GM21786 (cell line): ENCODE results near the gene MAP4K4.

ENCODE experiments used
- ATAC-seq: cut with Tn5 transposase; IDR thresholded peaks from one replicate; pipeline ENCODE4 v1.9.1; 2021; ENCODE audit not compliant: unreplicated experiment

MAP4K4 gene

DNA sequence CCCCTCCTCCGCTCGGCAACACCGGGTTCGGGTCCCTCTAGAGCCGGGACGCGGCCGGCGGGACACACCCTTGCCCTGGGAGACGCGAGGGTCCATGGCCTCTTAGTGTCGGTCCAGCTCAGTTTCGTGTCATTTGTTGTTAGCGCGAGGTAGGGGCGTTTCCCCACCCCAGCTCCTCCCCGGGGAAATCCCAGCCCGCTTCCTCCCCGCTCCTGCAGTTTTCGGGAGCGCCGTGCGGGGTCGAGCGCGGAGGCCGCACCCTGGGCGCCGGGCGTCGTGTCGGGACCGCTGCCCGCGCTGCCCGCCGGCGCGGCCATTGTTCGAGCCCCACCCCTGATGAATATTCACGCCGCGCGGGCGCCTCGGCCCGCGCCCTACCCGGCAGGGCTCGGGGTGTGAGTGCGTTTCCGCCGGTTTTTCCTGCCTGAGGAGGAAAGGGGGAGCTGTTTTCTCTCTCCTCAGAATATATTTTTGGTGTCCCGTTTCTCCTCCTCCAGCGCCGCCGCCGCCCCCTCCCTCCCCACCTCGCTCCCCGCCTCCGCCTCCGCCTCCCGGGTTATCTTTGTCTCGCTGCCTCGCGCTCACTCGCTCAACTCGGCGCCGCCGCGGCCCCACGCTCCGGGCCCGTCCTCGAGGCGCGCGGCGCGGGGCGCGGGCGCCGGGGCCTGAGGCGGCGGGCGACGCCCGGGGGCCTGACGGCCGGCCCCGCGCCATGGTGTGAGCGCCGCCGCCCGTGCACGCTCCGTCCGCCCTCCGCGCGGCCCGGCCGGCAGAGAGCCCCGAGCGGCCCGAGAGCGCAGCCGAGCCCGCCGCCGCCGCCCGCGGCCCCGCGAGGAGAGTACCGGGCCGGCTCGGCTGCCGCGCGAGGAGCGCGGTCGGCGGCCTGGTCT is at the start of gene MAP4K4:
TSS of gene MAP4K4 (plus strand) at position 584 of the 890 bp plus-strand sequence. CDS start 374 bp downstream, outside the sequence.
- ATAC-seq = no peak

DNA sequence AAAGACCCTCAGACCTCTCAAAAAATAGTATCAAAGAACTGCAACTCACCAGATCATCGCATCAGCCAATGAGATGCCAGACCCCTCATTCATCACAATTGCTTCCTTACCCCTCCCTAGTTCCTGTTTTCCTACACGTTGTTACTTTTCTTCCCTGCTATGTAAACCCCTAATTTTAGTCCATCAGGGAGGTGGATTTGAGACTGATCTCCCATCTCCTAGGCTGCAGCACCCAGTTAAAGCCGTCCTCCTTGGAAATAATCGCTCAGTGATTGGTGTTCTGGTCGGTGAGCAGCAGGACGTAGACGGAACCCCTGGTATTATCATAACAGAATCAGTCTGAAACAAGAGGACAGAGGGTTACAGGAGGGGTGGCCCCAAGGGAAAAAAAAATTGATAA is 44.0 kb upstream of the MAP4K4 start:
- ATAC-seq = no peak

DNA sequence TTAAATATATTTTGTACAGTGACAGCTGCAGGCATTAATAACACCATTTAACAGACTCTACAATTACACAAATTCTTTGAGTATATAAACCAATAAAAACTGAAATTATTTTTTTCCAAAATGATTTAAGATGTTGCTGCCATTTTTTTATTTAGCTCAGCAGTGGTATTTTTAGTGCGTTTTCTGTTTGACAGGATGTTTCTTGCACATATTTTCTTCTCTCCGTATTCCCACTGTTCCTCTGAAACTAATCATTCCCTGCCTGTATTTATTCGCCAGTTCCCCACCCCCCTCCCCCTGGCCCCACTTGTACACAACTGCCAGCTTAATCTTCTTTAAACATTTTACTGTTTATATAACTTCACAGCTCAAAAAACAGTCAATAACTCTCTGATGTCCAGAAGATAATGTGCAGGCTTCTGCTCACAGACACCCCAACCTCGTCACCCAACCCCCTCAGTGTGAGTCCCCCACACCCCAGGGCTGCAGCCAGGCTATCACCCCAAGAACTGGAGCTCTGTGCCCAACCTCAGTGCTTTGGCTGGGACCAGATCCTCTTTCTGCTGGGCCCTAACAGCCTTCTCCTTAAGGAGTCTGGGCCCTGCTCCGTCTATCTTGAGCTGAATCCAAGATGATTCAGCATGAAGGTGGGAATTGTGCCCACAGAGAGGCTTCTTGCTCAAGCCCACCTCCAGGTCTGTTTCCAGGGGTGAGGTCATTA is 41.6 kb upstream of the MAP4K4 start:
- ATAC-seq = no peak

DNA sequence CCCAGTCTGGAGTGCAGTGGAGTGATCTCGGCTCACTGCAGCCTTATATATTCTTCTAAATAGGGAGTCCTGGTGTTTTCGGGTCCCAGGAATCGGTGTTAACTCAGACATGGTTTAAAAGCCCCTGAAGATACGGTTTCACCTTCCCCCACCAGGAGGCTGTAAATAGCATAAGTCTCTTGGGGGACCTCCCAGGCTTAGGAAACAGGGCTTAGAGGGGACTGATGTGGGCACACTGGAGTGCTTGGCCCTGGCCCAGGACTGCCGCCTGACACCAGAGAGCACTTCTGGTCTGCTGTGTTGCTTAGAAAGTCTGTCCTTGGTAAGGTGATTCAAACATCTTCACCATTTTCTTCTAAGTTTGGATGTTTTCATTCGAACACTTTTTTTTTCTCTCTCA is 39.7 kb upstream of the MAP4K4 start:
- ATAC-seq = no peak

DNA sequence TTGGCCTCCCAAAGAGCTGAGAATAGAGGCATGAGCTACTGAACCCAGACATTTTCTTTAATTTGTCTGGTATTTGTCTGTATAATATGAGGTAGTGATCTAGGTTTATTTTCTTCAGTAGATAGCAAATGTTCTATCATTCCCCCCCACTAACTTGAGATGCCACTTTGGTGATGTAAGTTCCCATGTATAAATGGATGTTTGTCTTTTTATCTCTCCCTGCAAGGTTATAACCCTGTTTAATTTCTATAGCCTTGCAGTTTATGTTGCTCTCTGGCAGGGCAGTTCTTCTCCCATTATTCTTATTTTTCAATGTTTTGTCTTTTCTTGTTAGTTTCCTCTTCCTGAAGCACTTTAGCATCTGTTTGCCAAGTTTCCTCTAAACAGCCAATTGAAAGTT is 39.1 kb upstream of the MAP4K4 start:
- no peak for ATAC-seq

DNA sequence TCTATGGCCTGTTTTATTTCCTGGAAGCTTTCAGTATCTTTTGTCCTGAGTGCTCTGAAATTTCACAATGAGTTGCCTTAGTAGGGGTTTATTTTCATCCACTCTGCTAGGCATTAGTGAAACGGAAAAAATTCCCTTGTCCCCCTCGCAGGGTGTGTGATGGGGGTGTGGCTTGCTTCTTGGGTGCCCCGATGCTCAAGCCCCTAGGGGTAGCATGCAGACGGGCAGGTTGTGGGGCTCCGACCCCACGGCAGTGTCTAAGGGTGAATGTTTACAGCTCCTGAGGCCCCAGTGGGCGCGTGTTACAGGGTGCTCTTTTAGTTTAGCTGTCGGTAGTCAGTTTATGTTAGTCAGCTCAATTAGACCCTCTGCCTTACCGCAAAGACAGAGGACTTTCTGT is 32.2 kb upstream of the MAP4K4 start:
- no peak for ATAC-seq

DNA sequence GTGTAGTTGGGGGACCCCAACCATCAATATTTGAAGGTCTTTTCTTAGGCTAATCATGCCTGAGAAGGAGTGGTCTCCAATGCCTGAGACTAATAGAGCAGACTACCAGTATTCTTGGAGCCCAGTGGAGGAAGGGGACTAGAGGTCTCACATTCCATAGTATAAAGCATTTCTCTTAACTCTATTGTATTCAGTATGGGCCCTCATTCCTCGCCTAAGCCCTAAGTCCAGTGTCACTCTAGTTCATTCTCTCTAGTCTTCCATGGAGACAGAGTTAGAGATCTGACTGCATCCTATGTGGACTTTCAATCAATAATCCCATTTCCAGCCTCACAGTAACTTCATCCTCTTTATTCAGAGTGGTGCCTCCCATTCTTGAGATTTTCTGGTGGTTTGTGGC is 29.7 kb upstream of the MAP4K4 start:
- ATAC-seq = no peak

DNA sequence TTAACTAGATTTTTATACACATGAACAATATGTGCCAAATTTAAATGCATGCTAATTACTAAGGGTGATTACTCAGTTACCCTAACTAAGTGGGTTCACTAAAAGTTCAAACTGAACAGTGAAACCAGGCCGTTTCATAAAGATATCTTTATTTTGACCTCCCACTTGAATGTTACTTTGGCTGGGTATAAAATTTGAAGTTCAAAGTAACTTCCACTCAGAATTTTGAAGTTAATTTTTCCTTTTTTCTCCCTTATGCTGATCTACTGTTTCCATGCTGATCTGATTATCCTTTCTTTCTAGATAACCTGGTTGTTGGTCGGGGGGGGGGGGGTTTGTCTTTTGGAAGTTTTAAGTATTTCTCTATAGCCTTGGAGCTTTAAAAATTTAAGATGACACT is 25.5 kb upstream of the MAP4K4 start:
- ATAC-seq = no peak

- ATAC-seq = no peak
These were observed 23.6 kb upstream of the MAP4K4 start for GRCh38 chr2:101673920-101674319.

DNA sequence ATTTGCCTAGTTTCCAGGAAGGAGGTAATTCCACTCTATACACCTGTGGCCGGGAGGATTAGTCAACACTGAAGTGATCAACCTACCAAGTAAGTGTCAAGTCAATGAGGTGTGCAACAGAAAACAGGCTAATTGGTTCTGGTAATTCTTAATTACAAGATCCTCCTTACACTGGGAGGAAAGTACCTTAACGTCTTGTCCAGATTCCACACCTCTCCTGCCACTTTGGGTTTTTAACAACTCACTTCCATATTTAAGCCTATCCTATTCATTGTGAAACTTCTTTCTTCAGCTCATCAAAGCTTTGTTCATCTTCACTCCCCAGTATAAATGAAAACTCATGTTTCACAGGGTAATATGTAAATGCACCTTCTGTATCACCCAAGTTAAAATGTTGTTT is 22.0 kb upstream of the MAP4K4 start:
- ATAC-seq = peak; percentile 37

- no peak for ATAC-seq
These were observed 20.8 kb upstream of the MAP4K4 start for GRCh38 chr2:101676674-101677073.

DNA sequence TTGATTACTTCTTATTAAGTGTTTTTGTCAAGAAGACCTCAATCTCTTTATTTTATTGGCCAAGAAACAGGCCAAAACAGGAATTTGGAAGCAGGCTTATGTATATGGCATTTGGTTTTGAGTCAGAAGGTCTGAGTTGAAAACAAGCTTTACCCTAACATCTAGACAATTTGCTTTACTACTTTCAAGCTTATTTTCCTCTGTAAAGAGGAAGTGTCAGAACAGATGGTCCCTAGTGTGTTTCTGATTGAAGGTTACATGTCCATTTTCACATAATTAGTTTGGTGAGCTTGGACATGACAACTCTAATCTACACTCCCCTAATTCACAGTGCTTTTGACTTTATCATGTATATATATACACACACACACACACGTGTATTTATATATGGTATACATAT is 19.8 kb upstream of the MAP4K4 start:
- no peak for ATAC-seq

DNA sequence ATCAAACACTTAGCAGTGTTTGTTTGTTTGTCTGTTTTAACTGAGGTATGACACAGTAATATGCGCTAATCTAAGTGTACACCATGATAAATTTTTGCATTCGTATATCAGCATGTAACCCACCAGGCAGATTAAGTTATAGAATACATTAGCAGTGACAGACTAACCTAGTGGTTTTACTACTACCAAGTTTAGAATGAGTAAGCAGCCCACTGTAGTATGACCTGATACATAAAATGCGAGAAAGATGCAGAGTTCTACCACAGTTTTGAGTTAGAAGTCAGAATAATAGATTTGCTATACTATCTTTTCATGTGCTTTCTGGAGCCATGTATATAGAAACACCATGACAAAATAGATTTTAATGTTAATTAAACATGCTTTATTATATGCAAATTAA is 19.1 kb upstream of the MAP4K4 start:
- no peak for ATAC-seq

GRCh38 chr2:101679037-101679726 is 18.3 kb upstream of the MAP4K4 start:
- ATAC-seq = no peak

GRCh38 chr2:101679801-101680487 is 17.6 kb upstream of the MAP4K4 start:
- no peak for ATAC-seq

- ATAC-seq = no peak
These were observed 15.2 kb upstream of the MAP4K4 start for GRCh38 chr2:101682311-101682710.

- ATAC-seq = no peak
These were observed 13.2 kb upstream of the MAP4K4 start for GRCh38 chr2:101684313-101684712.

DNA sequence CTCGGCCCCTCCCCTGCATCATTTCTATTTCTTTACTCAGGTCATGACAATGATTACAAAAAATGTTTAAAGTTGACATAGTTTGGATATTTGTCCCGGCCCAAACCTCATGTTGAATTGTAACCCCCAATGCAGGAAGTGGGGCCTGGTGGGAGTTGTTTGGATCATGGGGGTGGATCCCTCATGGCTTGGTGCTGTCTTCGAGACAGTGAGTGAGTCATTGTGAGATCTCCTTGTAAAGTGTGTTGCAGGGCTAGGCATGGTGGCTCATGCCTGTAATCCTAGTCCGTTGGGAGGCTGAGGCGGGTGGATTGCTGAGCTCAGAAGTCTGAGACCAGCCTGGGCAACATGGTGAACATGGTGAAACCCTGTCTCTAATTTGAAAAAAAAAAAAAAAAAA is 9.2 kb upstream of the MAP4K4 start:
- ATAC-seq = no peak

DNA sequence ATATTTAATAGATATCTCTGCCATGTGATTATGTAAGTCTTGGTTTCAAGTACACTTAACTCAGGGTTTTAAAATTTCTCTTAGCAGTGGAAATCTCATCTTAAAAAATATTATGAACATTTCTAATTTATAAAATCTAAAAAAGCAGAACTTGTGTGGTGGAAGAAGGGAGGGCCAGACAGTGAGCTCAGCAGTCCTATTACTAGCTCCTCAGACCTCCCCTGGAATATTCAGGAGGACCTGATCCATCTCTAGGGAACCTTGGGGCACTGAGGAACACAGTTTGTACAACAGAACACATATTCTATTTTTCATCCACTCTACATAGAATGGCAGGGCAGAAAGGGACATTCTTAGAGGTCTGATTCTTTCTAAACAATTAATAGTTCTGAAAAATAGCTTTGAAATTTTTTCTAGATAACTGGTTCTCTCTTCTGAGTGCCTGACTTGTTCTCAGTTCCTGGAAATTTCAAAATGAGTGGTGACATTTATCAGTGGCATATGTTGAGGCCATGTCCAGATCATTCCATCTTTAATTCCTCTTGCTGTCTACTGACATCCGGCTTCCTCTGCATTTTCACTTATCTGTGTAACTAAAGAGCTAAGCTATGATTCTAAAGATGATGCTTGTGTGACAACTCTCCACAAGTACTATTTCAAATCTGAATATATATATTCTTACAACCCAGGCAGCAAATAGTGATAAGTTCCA is 8.2 kb upstream of the MAP4K4 start:
- no peak for ATAC-seq

- no peak for ATAC-seq
These were observed 6.9 kb upstream of the MAP4K4 start for GRCh38 chr2:101690547-101691152.
